HG03108 (cell line): ENCODE measurements around the gene NFATC1.

Experiments used
- ATAC-seq: cut with Tn5 transposase; IDR thresholded peaks from one replicate; pipeline ENCODE4 v1.9.1; 2021; ENCODE audit warnings: moderate library complexity; ENCODE audit not compliant: unreplicated experiment

NFATC1 gene

DNA sequence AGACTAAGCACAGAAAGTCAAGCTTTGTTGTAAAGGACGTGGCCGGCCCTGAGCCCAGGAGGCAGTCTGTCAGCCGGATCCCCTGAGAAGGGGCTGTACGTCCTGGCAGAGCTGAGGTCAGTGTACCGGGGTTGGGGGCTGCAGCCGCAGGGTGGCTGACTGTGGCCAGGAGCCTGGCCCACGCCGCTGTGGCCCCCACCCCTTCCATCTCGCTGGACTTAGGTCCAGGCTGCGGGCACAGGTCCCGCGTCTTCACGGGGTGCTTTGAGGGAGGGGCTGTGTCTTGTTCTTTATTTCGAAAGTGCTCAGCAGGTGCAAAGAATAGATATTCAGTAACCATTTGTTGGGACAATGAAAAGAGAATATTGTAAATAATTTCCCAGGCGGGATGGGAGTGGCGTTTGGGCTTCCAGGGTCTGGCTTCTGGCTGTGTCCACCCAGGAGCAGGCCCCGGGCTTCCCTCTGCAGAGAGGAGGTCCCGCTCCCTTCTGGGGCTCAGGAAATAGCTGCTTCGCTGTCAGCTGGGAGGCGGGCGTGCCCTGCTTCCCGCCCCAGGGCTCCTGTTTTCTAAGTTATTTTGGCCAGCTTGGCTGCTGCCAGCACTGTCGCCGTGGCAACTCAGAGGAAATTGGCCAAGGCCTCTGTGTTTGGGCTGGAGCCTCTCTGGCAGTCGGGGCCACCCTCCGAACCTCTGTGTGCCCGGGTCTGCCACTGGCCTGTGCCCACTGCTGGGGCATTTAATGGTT, 7.4 kb downstream of the NFATC1 start:
- ATAC-seq: no peak

GRCh38 chr18:79403723-79404566, 8.2 kb downstream of the NFATC1 start:
- no peak for ATAC-seq

DNA sequence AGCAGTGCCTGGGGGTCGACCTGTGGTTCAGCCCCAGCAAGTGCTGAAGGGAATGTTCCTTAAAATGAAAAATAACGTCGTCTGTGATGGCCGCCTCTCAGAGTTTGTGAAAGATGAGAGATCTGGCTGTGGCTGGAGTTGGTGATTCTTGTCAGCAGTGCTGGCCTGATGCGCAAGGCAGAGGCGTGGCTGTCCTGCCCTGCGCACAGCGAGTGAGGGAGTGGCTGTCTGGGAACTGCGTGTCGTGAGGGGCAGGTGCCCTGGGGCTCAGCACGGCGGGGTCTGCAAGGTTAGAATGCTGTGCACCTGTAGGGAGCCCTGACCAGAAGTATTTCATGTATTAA, 8.8 kb downstream of the NFATC1 start:
- no peak for ATAC-seq

DNA sequence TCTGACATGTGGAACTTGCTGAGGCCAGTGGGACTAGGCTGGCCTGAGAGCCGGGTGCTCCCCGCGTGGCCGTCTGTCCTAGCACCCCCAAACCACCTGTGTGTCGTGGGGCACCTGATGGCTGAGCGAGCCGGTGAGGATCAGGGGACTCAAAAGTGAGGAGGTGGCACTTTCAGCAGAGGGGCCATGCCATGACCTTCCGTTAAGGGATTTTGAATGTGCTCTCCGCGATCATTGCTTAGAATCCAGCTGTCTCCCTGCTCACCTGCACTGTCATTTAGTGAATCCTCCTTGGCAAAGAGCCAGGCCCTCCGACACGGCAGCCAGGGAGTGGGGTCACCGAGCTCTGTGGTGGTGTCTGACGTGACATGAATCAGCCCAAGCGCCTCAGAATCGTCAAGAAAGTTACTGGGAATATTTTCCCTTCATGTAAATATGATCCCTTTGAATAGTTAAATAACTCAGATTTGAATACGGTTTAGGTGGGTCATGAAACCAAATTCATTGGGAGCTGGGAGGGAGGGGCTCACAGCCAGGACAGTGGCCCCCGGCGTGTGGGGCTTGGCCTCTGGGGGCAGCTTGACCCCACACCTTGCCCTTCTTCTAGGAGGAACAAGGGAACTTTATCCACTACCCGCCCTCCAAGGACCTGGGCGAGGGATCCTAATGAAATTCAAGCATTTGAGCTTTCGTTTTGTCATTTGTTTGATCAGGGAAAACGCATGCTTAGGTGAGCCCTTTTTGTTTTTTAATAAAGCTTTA, 9.5 kb downstream of the NFATC1 start:
- no peak for ATAC-seq

DNA sequence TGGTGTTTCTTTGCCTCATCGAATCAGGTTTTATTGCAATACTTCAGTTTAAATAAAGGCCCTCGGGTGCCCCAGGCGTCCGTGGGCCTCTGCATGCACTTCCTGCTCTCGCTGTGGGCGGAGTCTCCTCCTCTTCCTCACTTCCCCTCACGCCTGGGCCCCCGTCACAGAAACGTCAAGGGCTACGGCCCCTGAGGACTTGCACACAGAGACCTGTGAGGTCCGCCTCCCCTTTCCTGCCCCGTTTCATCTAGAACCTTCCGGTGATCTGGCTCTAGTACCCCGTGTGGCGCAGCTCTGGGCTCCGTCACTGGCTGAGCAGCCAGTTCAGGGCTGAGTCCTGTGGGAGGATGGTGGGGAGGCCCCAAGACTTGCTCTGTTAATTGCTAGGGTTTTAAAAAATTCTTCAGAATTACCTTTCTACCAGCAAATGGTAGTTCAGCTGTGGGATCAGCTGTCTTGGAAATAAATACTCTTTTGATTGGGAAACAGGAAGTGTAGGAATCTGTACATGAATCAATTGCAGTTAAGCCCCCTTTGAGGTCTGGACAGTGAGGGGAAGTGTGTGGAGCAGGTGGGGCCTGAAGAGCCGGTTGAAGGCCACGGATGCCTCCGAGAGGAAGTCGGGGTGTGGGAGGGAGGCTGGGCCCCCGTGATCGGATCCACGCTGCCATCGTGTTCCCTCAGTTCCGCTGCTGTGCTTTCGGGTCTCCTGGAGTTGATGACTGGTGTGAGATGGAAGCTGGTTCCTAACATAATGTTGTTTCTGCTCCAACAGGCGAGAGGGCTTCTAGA, 10.2 kb downstream of the NFATC1 start:
- ATAC-seq: peak; percentile 62

DNA sequence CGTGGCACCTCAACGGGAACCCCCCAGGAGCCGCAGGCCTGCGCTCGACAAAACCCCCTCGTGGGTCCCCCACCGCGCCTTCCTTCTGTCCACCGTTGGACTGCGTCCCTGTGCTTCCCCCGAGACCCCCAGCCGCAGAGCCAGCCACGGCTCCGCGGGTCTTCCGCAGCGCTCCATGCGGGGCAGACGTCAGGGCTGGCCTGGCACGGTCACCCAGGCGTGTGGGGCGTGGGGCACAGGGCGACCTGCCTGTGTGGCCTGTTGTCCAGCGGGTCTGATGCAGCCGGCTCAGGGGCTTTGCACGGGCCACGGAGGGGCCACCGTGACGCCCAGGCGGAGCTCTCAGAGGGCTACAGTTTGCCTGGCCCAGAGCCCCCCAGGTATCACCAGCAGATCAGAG, 11.0 kb downstream of the NFATC1 start:
- ATAC-seq: no peak

DNA sequence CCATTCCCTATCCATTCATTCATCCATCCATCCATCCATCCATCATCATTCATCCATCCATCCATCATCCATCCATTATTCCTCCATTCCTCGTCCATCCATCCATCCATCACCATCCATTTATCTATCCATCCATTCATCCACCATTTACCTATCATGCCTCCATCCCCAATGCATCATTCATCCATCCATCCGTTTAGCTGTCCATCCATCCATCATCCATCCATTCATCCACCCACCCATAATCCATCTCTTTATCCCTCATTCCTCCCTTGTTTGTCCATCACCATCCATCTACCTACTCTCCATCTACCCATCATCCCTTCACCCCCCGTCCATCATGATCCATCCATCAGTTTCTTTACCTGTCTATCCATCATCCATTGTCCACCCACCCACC, 13.6 kb downstream of the NFATC1 start:
- no peak for ATAC-seq

GRCh38 chr18:79410171-79410641, 14.5 kb downstream of the NFATC1 start:
- no peak for ATAC-seq

DNA sequence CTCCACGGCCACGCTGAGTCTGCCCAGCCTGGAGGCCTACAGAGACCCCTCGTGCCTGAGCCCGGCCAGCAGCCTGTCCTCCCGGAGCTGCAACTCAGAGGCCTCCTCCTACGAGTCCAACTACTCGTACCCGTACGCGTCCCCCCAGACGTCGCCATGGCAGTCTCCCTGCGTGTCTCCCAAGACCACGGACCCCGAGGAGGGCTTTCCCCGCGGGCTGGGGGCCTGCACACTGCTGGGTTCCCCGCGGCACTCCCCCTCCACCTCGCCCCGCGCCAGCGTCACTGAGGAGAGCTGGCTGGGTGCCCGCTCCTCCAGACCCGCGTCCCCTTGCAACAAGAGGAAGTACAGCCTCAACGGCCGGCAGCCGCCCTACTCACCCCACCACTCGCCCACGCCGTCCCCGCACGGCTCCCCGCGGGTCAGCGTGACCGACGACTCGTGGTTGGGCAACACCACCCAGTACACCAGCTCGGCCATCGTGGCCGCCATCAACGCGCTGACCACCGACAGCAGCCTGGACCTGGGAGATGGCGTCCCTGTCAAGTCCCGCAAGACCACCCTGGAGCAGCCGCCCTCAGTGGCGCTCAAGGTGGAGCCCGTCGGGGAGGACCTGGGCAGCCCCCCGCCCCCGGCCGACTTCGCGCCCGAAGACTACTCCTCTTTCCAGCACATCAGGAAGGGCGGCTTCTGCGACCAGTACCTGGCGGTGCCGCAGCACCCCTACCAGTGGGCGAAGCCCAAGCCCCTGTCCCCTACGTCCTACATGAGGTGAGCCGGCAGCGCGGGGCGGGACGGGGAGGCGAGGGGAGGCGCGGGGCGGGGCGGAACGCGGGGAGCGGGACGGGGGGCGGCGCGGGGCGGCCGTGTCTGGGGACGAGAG, 15.2 kb downstream of the NFATC1 start:
- ATAC-seq: no peak

GRCh38 chr18:79411614-79412526, 16.1 kb downstream of the NFATC1 start:
- ATAC-seq: no peak

DNA sequence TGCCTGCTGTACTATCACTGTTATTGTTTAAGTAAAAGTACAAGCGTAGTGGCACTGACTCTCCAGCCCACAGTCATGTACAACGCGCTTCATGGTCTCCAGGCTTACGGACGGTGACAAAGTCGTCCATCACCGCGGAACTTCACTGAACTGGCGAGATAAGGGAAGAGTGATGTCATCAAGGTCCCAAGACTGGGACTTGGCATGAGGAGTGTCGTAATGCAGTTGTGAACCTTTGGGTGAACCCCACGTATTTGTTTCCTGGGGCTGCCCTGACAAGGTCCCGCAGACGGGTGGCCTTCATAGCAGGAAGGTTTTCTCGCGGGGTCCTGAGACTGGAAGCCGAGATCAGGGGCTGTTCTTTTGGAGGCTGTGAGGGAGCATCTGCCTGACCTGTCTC, 17.3 kb downstream of the NFATC1 start:
- ATAC-seq: no peak

DNA sequence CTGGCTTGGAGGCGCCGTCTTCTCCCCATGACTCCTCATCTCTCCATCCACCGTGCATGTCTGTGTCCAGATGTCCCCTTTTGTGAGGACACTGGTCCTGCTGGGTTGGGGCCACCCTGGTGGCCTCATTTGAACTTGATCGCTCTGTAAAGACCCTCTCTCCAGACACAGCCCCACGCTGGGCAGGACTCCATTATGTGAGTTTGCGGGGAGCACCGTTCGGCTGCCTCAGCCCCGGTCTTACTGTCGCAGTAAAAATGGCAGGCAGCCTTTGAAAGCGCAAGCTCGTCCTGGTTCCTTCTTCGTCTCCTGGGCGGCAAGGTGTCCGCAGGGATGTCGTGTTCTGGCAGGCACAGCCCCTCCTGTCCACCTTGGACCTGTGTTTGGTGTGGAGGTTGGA, 17.7 kb downstream of the NFATC1 start:
- no peak for ATAC-seq

DNA sequence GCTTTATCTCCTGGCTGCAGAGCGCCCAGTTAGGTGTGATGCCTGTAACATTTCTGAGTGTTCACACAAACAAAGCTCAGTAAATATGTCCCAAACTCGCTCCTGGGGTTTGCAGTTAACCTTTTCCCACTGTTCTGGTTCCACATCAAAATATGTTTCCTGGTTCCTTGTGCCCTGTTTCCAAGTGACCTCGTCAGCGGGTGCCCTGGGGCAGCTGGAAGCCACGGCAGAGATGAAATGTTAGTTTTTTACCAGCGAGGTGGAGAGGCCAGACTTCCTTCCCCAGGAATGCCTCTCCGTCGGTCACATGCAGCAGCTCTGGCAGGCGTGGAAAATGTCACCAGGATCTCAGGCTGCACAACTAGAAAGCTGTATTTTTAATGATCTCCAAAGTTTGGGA, 18.2 kb downstream of the NFATC1 start:
- ATAC-seq: no peak

DNA sequence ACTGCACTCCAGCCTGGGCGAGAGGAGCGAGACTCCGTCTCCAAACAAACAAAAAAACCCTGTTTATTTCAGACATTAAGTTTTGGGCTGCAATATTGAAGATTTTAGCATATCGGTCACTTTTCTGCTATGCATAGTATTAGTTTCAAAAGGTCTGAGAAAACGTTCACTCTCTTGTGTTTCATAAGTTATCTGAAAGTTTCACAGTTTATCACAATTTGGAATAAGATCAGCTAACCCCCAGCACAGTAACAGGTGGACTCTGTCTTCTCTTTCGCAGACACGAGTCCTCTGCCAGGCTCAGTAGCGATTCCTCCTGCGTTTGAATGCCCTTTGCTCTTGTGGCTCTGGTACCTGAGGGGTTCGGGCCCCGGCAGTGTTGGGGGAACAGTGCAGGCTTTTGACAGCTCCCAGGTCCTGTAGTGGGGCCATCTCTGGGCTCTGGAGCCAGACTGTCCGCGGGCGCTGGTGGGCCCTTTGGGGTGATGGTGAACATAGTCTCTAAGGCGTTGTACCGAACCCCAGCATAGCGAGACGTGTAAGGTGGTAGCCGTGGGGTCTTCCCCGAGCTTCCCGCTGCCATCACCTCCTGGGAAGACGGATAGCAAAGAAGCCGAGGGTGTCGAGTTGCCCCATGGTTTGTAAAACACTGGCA, 20.4 kb downstream of the NFATC1 start:
- no peak for ATAC-seq

DNA sequence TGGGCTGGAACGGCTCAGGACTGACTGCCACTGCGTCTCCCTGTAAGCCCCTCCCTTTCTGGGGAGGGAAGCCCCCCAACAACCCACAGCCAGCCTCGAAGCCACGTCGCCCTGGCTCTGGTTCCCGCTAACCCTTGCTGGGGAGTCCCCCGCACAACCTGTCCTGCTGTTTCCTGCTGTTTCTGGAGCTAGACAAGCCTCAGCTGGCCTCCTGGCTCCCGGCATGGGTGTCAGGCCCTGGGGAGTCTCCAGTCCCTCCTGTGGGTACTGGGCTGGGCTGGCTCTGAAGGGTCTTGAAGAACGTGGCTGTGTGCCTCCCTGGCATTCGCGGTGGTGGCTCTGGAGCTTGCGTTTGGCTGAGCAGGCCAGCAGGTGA, 20.9 kb downstream of the NFATC1 start:
- no peak for ATAC-seq

DNA sequence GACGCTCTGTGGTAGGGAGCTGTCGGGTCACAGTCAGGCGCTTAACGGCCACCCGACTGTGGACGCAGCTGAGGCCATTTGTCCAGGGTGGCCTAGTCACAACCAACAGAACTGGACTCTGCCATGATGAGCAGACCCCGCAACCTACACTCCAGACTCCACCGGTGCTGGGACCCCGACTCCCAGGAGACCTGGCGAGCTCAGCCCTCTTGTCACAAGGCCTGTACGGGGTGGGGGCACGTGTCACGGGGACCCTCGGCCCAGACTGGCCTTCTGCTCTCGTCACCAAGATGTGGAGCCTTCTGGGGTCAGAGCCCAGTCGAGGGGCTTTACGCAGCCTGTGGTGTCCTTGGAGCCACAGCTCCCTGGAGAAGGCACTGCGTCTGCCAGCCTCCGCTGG, 22.5 kb downstream of the NFATC1 start:
- no peak for ATAC-seq

- no peak for ATAC-seq
Observed at GRCh38 chr18:79418642-79419041, 22.9 kb downstream of the NFATC1 start.

GRCh38 chr18:79420033-79420745, 24.5 kb downstream of the NFATC1 start:
- ATAC-seq: no peak
